CD8-positive, alpha-beta memory T cell (primary cell): Measurements from ENCODE around the gene CENATAC. TPM values are rescaled to one million over a fixed set of nuclear protein-coding genes. Genes with fewer than 3 reads are reported as not detected.

ENCODE experiments used
- CTCF ChIA-PET: fragments of 350-600 bp; sonication (Branson Sonifier 250); formaldehyde crosslinking; loops from one replicate; lab custom pipeline; 2021; ENCODE audit warnings: antibody characterized with exemption; lab: Charles Lee
- POLR2A ChIA-PET: fragments of 350-600 bp; sonication (Branson Sonifier 250); formaldehyde crosslinking; loops from one replicate; lab custom pipeline; 2021; ENCODE audit warnings: antibody characterized with exemption; lab: Charles Lee
- DNase-seq, 5 donors: peaks; one replicate each; pipeline versions ENCODE4 v3.0.0 to v3.0.0-alpha.2; 2020 to 2022; ENCODE audit warnings: mixed read lengths in 1 of 5
- H3K27ac ChIP-seq: one replicate; pipeline ENCODE4 v1.7.0; 2013; ENCODE audit warnings: low read depth, mild to moderate bottlenecking, low read length, moderate library complexity
- H3K27me3 ChIP-seq: 2 replicates; pipeline ENCODE4 v1.7.0; 2013; ENCODE audit warnings: low read length, mild to moderate bottlenecking; ENCODE audit not compliant: insufficient read depth, poor library complexity, severe bottlenecking
- H3K36me3 ChIP-seq: 2 replicates; pipeline ENCODE4 v1.7.0; 2013; ENCODE audit warnings: mild to moderate bottlenecking, low read length, moderate library complexity; ENCODE audit not compliant: insufficient read depth
- H3K4me1 ChIP-seq: 2 replicates; pipeline ENCODE4 v1.7.0; 2013; ENCODE audit warnings: mild to moderate bottlenecking, low read length, moderate library complexity; ENCODE audit not compliant: insufficient read depth
- H3K4me3 ChIP-seq: 2 replicates; pipeline ENCODE4 v1.7.0; 2013; ENCODE audit warnings: mild to moderate bottlenecking, low read length
- H3K9me3 ChIP-seq: 2 replicates; pipeline ENCODE4 v1.7.0; 2013; ENCODE audit warnings: mild to moderate bottlenecking, low read length
- H3K27ac Mint-ChIP-seq, 8 donors: one replicate each; pipeline ENCODE4 v1.8.0; 2020 to 2021; ENCODE audit warnings: mixed read lengths in 8 of 8, mild to moderate bottlenecking in 6 of 8, inconsistent platforms in 3 of 8, moderate library complexity in 3 of 8
- H3K27me3 Mint-ChIP-seq, 2 donors: one replicate each; pipeline ENCODE4 v1.8.0; 2020 to 2021; ENCODE audit warnings: mixed read lengths in 2 of 2, mild to moderate bottlenecking in 1 of 2, moderate library complexity in 1 of 2
- H3K36me3 Mint-ChIP-seq, 3 donors: one replicate each; pipeline ENCODE4 v1.8.0; 2020 to 2021; ENCODE audit warnings: mixed read lengths in 3 of 3, inconsistent platforms in 1 of 3, mild to moderate bottlenecking in 1 of 3
- H3K4me1 Mint-ChIP-seq, 3 donors: one replicate each; pipeline ENCODE4 v1.8.0; 2020 to 2021; ENCODE audit warnings: mixed read lengths in 3 of 3, inconsistent platforms in 1 of 3, mild to moderate bottlenecking in 1 of 3
- H3K4me3 Mint-ChIP-seq, 7 donors: one replicate each; pipeline ENCODE4 v1.8.0; 2020 to 2021; ENCODE audit warnings: mixed read lengths in 7 of 7, mild to moderate bottlenecking in 6 of 7, moderate library complexity in 4 of 7, inconsistent platforms in 2 of 7
- H3K9me3 Mint-ChIP-seq, 5 donors: one replicate each; pipeline ENCODE4 v1.8.0; 2020 to 2022; ENCODE audit warnings: mixed read lengths in 5 of 5, mild to moderate bottlenecking in 3 of 5, moderate library complexity in 2 of 5, inconsistent platforms in 1 of 5
- polyA plus RNA-seq: library from polyadenylated mRNA; unstranded; fragments of 300-500 nt; fragmentation: Illumina TruSeq; gene quantifications from one replicate; pipeline ENCODE4 v1.2.3, GENCODE V29; 2021
- total RNA-seq, 2 experiments: library from RNA; stranded (reverse); gene quantifications; one replicate each; pipeline ENCODE4 v1.2.3, GENCODE V29; 2021

The CENATAC gene
- total and polyA plus RNA-seq, 3 experiments from 2014 or later = 10.1 to 34.6 (median 29.1) TPM

- no peak for DNase-seq
- H3K36me3 ChIP-seq = peaks cover 21% of the 10 kb centered on the region
- H3K36me3 Mint-ChIP-seq = peaks cover 0 to 40% (median 10%) of the 10 kb centered on the region in 3 donors
- H3K27me3 ChIP-seq = no peaks in the 10 kb centered on the region
- no peaks in the 10 kb centered on the region for H3K27me3 Mint-ChIP-seq
- no peak overlapping the region for H3K4me3 ChIP-seq
- POLR2A ChIA-PET = interaction anchor here (1.0 kb wide), 1 partner anchor 9 kb away, joined by 3 read pairs; the partner anchor contains the start of genes RPS25 and TRAPPC4
- CTCF ChIA-PET = no interaction called here
- peaks cover 28% of the 10 kb centered on the region for H3K4me1 ChIP-seq
- no peaks in the 10 kb centered on the region for H3K9me3 ChIP-seq
- H3K9me3 Mint-ChIP-seq = no peaks in the 10 kb centered on the region
- H3K4me3 Mint-ChIP-seq = peak overlapping the region in 1 of 7 donors; percentile 52
- no peak overlapping the region for H3K27ac ChIP-seq
- peaks cover 30 to 42% (median 34%) of the 10 kb centered on the region in 3 donors for H3K4me1 Mint-ChIP-seq
- peak overlapping the region in 6 of 8 donors; percentile 9 to 84 (median 56) for H3K27ac Mint-ChIP-seq
Measured at GRCh38 chr11:119027561-119028345, 29.8 kb downstream of the CENATAC start.

- Mint-ChIP-seq H3K27me3 (no peaks in the 10 kb centered on the region), H3K4me3 (peak overlapping the region in 4 of 7 donors; percentile 56 to 96 (median 90)), H3K4me1 (peaks cover 26 to 36% (median 28%) of the 10 kb centered on the region in 3 donors), H3K36me3 (peaks cover 0 to 33% (median 8%) of the 10 kb centered on the region in 3 donors), H3K27ac (peak overlapping the region in 7 of 8 donors; percentile 9 to 92 (median 63)), H3K9me3 (no peaks in the 10 kb centered on the region)
- H3K27ac ChIP-seq = peak overlapping the region; percentile 75
- peaks cover 15% of the 10 kb centered on the region for H3K36me3 ChIP-seq
- H3K4me1 ChIP-seq = peaks cover 24% of the 10 kb centered on the region
- H3K4me3 ChIP-seq = no peak overlapping the region
- no peaks in the 10 kb centered on the region for H3K27me3 ChIP-seq
- CTCF ChIA-PET = interaction anchor here (1.2 kb wide), 1 partner anchor 10 kb away, joined by 3 read pairs; the partner anchor contains the start of gene RPS25
- no peak for DNase-seq
- POLR2A ChIA-PET = interaction anchor here (1.0 kb wide), 1 partner anchor 10 kb away, joined by 3 read pairs; the partner anchor contains the start of genes RPS25 and TRAPPC4
- no peaks in the 10 kb centered on the region for H3K9me3 ChIP-seq
Measured at GRCh38 chr11:119028346-119029068, 30.6 kb downstream of the CENATAC start.

DNA sequence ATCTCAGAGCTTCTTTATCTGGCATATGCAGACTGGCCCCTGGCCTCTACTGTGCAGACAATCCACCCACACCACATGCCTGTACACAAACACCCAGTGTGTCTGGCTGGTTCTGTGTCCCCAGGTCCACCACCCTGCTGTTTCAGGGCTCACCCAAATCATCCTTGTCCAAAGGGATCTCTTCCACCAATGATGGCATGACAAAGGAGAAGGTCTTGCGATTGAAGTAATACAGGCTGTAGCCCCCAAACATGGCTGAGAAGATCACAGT, 31.1 kb downstream of the CENATAC start:
- POLR2A ChIA-PET = interaction anchor here (1.9 kb wide), 1 partner anchor 10 kb away, joined by 10 read pairs; the partner anchor contains the start of genes RPS25 and TRAPPC4
- H3K36me3 ChIP-seq = peaks cover 10% of the 10 kb centered on the region
- H3K36me3 Mint-ChIP-seq = peaks cover 0 to 28% (median 7%) of the 10 kb centered on the region in 3 donors
- H3K4me3 Mint-ChIP-seq = peak overlapping the region in 6 of 7 donors; percentile 56 to 96 (median 90)
- H3K4me3 ChIP-seq = no peak overlapping the region
- H3K9me3 ChIP-seq = no peaks in the 10 kb centered on the region
- H3K9me3 Mint-ChIP-seq = no peaks in the 10 kb centered on the region
- CTCF ChIA-PET = interaction anchor here (1.2 kb wide), 1 partner anchor 11 kb away, joined by 3 read pairs; the partner anchor contains the start of gene RPS25
- H3K4me1 ChIP-seq = peaks cover 21% of the 10 kb centered on the region
- H3K27ac Mint-ChIP-seq = peak overlapping the region; percentile 12 to 95 (median 80)
- no peak for DNase-seq
- H3K27me3 ChIP-seq = no peaks in the 10 kb centered on the region
- H3K4me1 Mint-ChIP-seq = peaks cover 23 to 31% (median 24%) of the 10 kb centered on the region in 3 donors
- H3K27ac ChIP-seq = peak overlapping the region; percentile 75
- H3K27me3 Mint-ChIP-seq = no peaks in the 10 kb centered on the region

GRCh38 chr11:119029340-119030028, 31.5 kb downstream of the CENATAC start:
- Histone ChIP-seq H3K9me3 (no peaks in the 10 kb centered on the region), H3K4me3 (peak overlapping the region; percentile 85), H3K27ac (peak overlapping the region; percentile 75), H3K36me3 (peaks cover 5% of the 10 kb centered on the region), H3K27me3 (no peaks in the 10 kb centered on the region), H3K4me1 (peaks cover 17% of the 10 kb centered on the region)
- peak overlapping the region; percentile 45 to 97 (median 90) for H3K27ac Mint-ChIP-seq
- CTCF ChIA-PET = interaction anchor here (1.2 kb wide), 2 partner anchors 11 to 32 kb away, joined by 3 read pairs; partner anchors contain the start of genes CENATAC and RPS25
- peak overlapping the region; percentile 82 to 96 (median 90) for H3K4me3 Mint-ChIP-seq
- H3K36me3 Mint-ChIP-seq = peaks cover 0 to 23% (median 5%) of the 10 kb centered on the region in 3 donors
- H3K4me1 Mint-ChIP-seq = peaks cover 18 to 26% (median 21%) of the 10 kb centered on the region in 3 donors
- H3K27me3 Mint-ChIP-seq = no peaks in the 10 kb centered on the region
- H3K9me3 Mint-ChIP-seq = no peaks in the 10 kb centered on the region
- POLR2A ChIA-PET = interaction anchor here (1.9 kb wide), 1 partner anchor 10 kb away, joined by 10 read pairs; the partner anchor contains the start of genes RPS25 and TRAPPC4
- no peak for DNase-seq

- Mint-ChIP-seq H3K27ac (peak overlapping the region; percentile 45 to 97 (median 91)), H3K36me3 (peaks cover 0 to 18% (median 4%) of the 10 kb centered on the region in 3 donors), H3K4me3 (peak overlapping the region; percentile 82 to 96 (median 90)), H3K9me3 (no peaks in the 10 kb centered on the region), H3K27me3 (no peaks in the 10 kb centered on the region), H3K4me1 (peaks cover 14 to 24% (median 21%) of the 10 kb centered on the region in 3 donors)
- Histone ChIP-seq H3K9me3 (no peaks in the 10 kb centered on the region), H3K27me3 (no peaks in the 10 kb centered on the region), H3K4me3 (peak overlapping the region; percentile 85), H3K27ac (peak overlapping the region; percentile 75), H3K36me3 (peaks cover 2% of the 10 kb centered on the region), H3K4me1 (peaks cover 14% of the 10 kb centered on the region)
- CTCF ChIA-PET = interaction anchor here (0.9 to 1.2 kb wide), 2 partner anchors 9 to 32 kb away, joined by 3 to 4 read pairs; partner anchors contain the start of gene CENATAC
- peak in 2 of 5 donors; percentile 4 to 22 for DNase-seq
- POLR2A ChIA-PET = interaction anchor here (0.7 to 1.9 kb wide), 2 partner anchors 11 to 14 kb away, joined by 3 to 10 read pairs; partner anchors contain the start of genes RPS25 and TRAPPC4
Measured at GRCh38 chr11:119030029-119030328, 32.0 kb downstream of the CENATAC start.

DNA sequence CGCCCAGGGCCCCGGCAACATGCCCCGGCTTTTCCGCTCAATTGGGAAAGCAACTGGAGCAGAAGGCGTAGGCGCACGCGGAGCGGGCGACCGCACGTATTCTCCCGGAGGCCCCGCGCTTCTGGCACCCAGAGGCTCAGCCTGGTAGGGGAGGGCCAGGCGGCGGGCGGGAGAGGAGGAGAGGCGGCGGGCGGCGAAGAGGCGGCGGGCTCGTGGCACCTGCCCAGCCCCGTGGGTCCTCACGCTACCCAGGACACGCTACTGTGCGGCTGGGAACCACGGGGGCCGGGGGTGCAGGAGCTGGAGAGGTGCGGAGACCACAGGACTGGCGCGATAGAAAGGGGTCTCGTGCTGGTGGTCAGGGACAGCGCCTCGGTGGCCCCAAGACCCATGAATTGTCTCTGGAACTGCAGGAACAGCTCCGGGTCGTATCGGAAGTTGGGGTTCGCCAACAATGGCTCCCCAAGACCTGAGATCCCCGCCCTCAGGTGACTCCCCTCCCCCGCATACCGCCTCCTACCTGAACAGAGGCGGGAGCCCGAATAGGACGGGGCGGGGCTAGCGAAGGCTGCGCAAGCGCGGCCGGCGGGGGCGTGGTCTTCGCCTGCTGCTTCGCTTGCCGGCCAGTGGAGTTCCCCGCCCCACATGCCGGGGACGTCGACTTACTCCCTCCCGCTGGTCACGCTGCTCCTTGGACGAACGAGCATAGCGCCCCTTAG, 32.5 kb downstream of the CENATAC start, which contains the start of gene SLC37A4:
SLC37A4 (minus strand) TSS at position 549 of the 719 bp plus-strand sequence.
- Mint-ChIP-seq H3K36me3 (peaks cover 0 to 13% (median 1%) of the 10 kb centered on the region in 3 donors), H3K4me1 (peaks cover 11 to 24% (median 19%) of the 10 kb centered on the region in 3 donors), H3K9me3 (no peaks in the 10 kb centered on the region), H3K27ac (peak within 1 kb of the TSS; percentile 72 to 97 (median 92)), H3K4me3 (peak within 1 kb of the TSS; percentile 82 to 96 (median 90)), H3K27me3 (no peaks in the 10 kb centered on the region)
- H3K36me3 ChIP-seq = no peaks in the 10 kb centered on the region
- peaks cover 12% of the 10 kb centered on the region for H3K4me1 ChIP-seq
- H3K9me3 ChIP-seq = no peaks in the 10 kb centered on the region
- no peaks in the 10 kb centered on the region for H3K27me3 ChIP-seq
- CTCF ChIA-PET = interaction anchor here (0.9 to 1.5 kb wide), 6 partner anchors 9 to 49 kb away, joined by 3 to 6 read pairs (median 3); partner anchors contain the start of genes CENATAC and VPS11
- peak within 1 kb of the TSS; percentile 85 for H3K4me3 ChIP-seq
- H3K27ac ChIP-seq = peak within 1 kb of the TSS; percentile 75
- peak; percentile 98 to 99 (median 98) for DNase-seq
- POLR2A ChIA-PET = interaction anchor here (0.6 to 1.9 kb wide), 3 partner anchors 11 to 25 kb away, joined by 3 to 10 read pairs (median 3); partner anchors contain the start of genes RPS25 and TRAPPC4
